T-helper 2 cell treated with Interferon-gamma antibody and Interleukin-4, amounts not matched to agents 5 μg/mL and 100 μg/mL, for 36 hours (primary cell): Measurements from ENCODE around the gene OR7C1.

Source experiments
- DNase-seq: peaks from one replicate; pipeline ENCODE4 v3.0.0; 2021; ENCODE audit warnings: low spot score
- H3K27ac Mint-ChIP-seq: one replicate; pipeline ENCODE4 v1.8.0; 2021; ENCODE audit warnings: mild to moderate bottlenecking, mixed read lengths
- H3K27me3 Mint-ChIP-seq: one replicate; pipeline ENCODE4 v1.8.0; 2021; ENCODE audit warnings: low read depth, mixed read lengths
- H3K36me3 Mint-ChIP-seq: one replicate; pipeline ENCODE4 v1.8.0; 2021; ENCODE audit warnings: low read depth, mixed read lengths
- H3K4me1 Mint-ChIP-seq: one replicate; pipeline ENCODE4 v1.8.0; 2021; ENCODE audit warnings: low read depth, mixed read lengths
- H3K4me3 Mint-ChIP-seq: one replicate; pipeline ENCODE4 v1.8.0; 2022; ENCODE audit warnings: mild to moderate bottlenecking, moderate library complexity, mixed read lengths
- H3K9me3 Mint-ChIP-seq: one replicate; pipeline ENCODE4 v1.8.0; 2021; ENCODE audit warnings: mixed read lengths

OR7C1 gene

DNA sequence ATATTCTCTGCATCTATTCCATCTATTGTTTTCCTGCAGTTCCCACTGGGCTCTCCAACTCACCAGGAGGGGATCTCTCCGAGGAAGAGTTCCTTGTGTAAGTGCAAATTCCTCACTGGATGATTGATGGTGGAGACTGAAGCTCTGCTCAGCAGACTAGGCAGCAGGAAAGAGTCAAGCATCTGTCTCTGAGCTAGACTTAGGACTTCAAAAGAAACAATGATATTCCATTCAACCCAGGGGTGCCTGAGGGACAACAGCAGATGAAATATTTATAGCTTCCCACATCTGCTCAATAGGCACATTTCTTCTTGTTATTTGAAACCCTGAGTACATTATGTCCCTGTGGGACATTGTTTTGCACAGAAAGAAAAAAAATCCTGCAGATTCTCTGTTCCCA, at the start of gene OR7C1, which contains the start of gene OR7A5:
OR7C1 (minus strand) TSS at position 175 of the 400 bp plus-strand sequence. CDS start 35,049 bp downstream, outside the sequence.
OR7A5 (minus strand) TSS at position 175 of the 400 bp plus-strand sequence. CDS start 6,944 bp downstream, outside the sequence.
- H3K27ac Mint-ChIP-seq: no peak within 1 kb of the TSS
- no peaks in the 10 kb centered on the region for H3K36me3 Mint-ChIP-seq
- no peak within 1 kb of the TSS for H3K4me3 Mint-ChIP-seq
- no peaks in the 10 kb centered on the region for H3K9me3 Mint-ChIP-seq
- H3K27me3 Mint-ChIP-seq: no peaks in the 10 kb centered on the region
- no peaks in the 10 kb centered on the region for H3K4me1 Mint-ChIP-seq
- DNase-seq: no peak

DNA sequence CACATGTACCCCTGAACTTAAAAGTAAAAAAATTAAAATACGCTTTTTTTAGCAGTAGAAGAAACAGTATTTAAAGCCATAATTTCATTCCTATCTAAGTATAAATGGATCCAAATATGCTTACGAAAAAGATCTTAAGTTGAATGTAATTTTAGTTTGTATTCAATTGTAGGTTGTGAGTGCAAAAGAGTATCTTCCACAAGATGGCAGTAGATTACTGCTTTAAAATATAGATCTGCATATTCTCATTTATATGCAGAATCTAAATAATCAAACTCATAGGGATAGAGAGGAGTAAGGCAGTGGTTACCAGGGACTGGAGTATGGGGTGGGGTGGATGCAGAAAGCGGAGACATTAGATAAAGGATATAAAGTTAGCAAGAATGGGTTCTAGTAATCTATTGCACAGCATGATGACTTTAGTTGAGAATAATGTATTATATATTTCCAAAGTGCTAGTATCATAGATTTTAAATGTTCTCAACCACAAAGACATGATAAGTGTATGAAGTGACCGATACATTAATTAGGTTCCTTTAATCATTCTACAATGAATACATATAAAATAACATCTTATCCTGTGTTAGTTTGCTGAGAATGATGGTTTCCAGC, 36.7 kb upstream of the OR7C1 start:
- Mint-ChIP-seq H3K9me3 (no peaks in the 10 kb centered on the region), H3K4me1 (no peaks in the 10 kb centered on the region), H3K27ac (no peak overlapping the region), H3K36me3 (no peaks in the 10 kb centered on the region), H3K27me3 (peaks cover 6% of the 10 kb centered on the region), H3K4me3 (no peak overlapping the region)
- DNase-seq: no peak

DNA sequence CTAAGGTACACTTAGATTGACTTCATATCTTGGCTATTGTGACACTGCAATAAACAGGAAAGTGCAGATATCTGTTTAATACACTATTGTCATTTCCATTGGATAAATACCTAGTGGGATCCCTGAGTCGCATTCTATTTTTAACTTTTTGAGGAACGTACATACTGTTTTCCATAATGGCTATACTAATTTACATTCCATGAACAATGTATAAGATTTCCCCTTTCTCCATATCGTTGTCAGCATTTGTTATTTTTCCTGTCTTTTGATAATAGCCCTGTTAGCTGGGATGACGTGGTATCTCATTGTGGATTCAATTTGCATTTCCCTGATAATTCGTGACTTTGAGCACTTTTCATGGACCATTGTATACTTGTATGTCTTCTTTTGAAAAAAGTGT, 33.5 kb upstream of the OR7C1 start:
- no peak for DNase-seq
- no peaks in the 10 kb centered on the region for H3K9me3 Mint-ChIP-seq
- H3K27ac Mint-ChIP-seq: no peak overlapping the region
- no peaks in the 10 kb centered on the region for H3K4me1 Mint-ChIP-seq
- H3K4me3 Mint-ChIP-seq: no peak overlapping the region
- no peaks in the 10 kb centered on the region for H3K36me3 Mint-ChIP-seq
- H3K27me3 Mint-ChIP-seq: peaks cover 3% of the 10 kb centered on the region

DNA sequence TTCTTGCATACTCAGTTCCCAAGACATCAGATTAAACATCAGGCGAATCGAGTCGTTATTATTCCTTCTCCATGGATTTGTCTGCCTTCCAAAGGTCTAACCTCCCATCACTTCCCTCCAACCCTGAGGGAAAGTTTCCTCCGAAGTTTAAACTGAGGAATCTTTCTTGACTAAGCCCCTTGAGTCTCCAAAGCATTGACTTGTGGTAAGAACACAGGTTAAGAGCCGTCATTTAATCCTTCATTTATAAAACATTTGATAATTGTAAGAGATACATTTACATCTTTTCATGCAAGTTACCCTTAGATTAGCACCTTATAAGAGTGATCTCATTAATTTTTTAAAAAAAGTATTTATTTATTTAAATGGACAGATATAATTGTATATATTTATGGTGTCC, 13.8 kb upstream of the OR7C1 start, which contains the start of gene OR7A10:
OR7A10 (minus strand) TSS at position 101 of the 400 bp plus-strand sequence. CDS start 7,045 bp downstream, outside the sequence.
- Mint-ChIP-seq H3K27me3 (no peaks in the 10 kb centered on the region), H3K9me3 (no peaks in the 10 kb centered on the region), H3K4me3 (no peak within 1 kb of the TSS), H3K36me3 (no peaks in the 10 kb centered on the region), H3K27ac (no peak within 1 kb of the TSS), H3K4me1 (no peaks in the 10 kb centered on the region)
- DNase-seq: no peak

DNA sequence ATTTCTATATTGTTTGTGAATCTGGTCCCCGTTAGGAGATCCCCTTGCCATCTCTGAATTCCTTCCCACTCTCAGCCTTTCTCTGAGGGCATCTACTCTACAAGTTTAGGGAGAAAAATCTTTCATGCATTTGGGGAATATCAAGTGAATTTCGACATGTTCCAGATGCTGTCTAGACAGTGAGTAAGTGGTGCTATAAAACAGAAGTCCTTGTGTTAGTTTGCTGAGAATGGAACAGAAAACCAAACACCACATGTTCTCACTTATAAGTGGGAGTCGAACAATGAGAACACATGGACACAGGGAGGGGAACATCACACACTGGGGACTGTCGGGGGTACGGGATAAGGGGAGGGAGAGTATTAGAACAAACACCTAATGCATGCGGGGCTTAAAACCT, 8.6 kb upstream of the OR7C1 start:
- no peak overlapping the region for H3K4me3 Mint-ChIP-seq
- H3K4me1 Mint-ChIP-seq: no peaks in the 10 kb centered on the region
- H3K27ac Mint-ChIP-seq: no peak overlapping the region
- no peaks in the 10 kb centered on the region for H3K9me3 Mint-ChIP-seq
- H3K36me3 Mint-ChIP-seq: no peaks in the 10 kb centered on the region
- no peaks in the 10 kb centered on the region for H3K27me3 Mint-ChIP-seq
- no peak for DNase-seq

DNA sequence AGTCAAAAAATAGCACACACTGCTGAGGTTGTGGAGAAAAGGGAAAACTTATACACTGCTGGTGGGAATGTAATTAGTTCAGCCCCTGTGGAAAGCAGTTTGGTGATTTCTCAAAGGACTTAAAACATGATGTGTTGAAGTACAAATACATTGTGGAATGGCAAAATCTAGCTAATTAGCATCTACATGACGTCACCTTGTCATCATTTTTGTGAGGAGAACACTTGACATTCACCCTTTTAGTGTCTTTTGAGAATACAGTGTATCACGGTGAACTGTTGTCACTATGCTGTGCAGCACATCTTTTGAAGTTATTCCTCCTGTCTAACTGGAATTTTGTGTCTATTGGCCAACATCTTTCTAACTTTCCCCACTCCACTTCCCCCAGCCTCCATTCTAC, 8.2 kb upstream of the OR7C1 start:
- Mint-ChIP-seq H3K27me3 (no peaks in the 10 kb centered on the region), H3K4me3 (no peak overlapping the region), H3K9me3 (no peaks in the 10 kb centered on the region), H3K36me3 (no peaks in the 10 kb centered on the region), H3K27ac (no peak overlapping the region), H3K4me1 (no peaks in the 10 kb centered on the region)
- no peak for DNase-seq

DNA sequence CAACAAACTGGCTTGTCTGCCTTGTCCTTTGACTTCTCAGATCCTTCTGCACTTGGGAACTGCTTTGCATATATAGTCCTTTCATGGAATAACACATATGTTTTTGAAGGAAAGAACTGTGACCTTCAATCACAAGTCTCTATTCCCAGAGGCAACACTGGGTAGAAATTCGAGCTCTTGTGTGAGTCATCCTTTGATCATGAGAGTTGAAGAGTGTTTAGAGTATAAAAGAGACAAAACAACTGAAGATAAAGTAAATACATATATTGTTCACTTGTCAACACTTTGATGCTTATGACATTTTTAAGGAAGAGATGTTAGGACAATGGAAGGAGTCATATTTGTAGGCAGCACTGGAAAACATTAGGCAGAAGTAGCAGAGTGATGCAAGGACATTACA, 5.2 kb upstream of the OR7C1 start:
- no peak for DNase-seq
- Mint-ChIP-seq H3K27me3 (no peaks in the 10 kb centered on the region), H3K4me3 (no peak overlapping the region), H3K9me3 (no peaks in the 10 kb centered on the region), H3K36me3 (no peaks in the 10 kb centered on the region), H3K27ac (no peak overlapping the region), H3K4me1 (no peaks in the 10 kb centered on the region)

DNA sequence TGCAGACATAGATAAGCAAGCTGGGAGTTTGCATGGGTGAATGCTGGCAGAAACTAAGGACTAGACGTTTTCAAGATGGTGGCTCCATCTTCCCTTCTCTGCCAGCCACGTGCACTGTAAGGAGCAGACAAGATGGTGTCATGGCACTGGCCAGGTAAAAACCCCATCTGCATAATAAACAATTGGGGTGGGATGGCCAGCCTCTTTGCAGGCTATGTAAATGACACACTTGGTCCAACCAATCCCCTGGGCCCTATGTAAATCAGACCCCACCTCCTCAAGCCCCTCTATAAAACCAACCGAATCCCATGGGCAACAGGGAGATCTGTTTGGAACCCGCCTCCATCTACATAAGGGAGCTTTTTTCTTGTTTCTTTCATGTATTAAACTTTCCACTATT, 2.4 kb upstream of the OR7C1 start:
- no peaks in the 10 kb centered on the region for H3K9me3 Mint-ChIP-seq
- H3K27me3 Mint-ChIP-seq: no peaks in the 10 kb centered on the region

DNA sequence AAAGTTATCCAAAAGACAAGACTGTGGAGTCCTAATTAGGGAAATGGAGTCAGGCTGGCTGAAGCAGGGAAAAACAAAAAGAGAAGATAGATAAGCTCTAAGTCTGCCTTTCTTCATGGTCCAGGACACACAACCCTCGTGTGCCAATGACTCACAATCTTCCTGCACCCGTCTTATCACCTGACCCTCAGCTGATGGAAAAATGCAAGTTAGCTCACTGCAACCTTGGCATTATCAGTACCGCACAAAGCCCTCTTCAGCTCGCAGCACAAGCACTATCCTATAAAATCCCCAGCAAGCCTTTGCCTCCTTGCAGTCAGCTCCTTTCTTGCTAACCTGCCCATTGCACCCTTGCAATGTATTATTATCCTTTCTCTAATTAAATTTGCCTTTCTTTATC, 4.3 kb downstream of the OR7C1 start:
- no peaks in the 10 kb centered on the region for H3K9me3 Mint-ChIP-seq
- H3K4me1 Mint-ChIP-seq: no peaks in the 10 kb centered on the region
- H3K27me3 Mint-ChIP-seq: no peaks in the 10 kb centered on the region
- DNase-seq: no peak
- no peak overlapping the region for H3K4me3 Mint-ChIP-seq
- no peaks in the 10 kb centered on the region for H3K36me3 Mint-ChIP-seq
- no peak overlapping the region for H3K27ac Mint-ChIP-seq

More for the DNA sequence above, 2.4 kb upstream of the OR7C1 start:
- Mint-ChIP-seq H3K36me3 (no peaks in the 10 kb centered on the region), H3K4me3 (no peak overlapping the region), H3K4me1 (no peaks in the 10 kb centered on the region), H3K27ac (no peak overlapping the region)
- DNase-seq: no peak

DNA sequence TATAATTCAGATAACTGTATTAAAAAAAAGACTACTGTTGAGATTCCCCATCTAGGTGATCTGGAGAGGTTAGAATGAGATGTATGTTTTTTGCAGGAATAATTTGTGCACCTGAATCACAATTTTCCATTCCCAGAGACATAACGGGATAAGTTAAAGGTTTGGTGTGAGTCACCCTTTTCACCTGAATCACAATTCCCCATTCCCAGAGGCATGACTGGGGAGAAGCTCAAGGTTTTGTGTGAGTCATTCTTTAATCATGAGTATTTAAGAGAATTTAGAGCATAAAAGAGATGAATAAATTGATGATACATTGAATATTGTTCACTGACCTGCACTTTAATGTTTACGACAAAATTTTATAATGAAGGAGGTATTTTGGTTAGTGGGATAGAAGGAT, 9.0 kb downstream of the OR7C1 start:
- Mint-ChIP-seq H3K9me3 (no peaks in the 10 kb centered on the region), H3K27ac (no peak overlapping the region), H3K27me3 (peaks cover 2% of the 10 kb centered on the region), H3K4me3 (no peak overlapping the region), H3K4me1 (no peaks in the 10 kb centered on the region), H3K36me3 (no peaks in the 10 kb centered on the region)
- DNase-seq: no peak

DNA sequence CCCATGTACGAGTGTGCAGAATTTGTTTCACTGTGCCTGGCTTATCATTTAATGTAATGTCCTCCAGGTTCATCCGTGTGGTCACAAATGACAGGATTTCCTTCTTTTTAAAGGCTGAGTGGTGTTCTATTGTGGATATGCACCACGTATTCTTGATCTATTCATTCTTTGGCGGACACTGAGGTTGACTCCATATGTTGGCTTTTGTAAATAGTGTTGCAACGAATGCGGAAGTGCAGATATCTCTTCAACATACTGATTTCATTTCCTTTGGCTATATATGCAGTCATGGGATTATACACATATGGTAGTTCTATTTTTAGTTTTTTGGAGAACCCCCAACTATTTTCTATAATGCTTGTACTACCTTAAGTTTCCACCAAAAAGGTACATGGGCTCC, 13.0 kb downstream of the OR7C1 start:
- no peaks in the 10 kb centered on the region for H3K36me3 Mint-ChIP-seq
- no peak overlapping the region for H3K4me3 Mint-ChIP-seq
- H3K27me3 Mint-ChIP-seq: peaks cover 2% of the 10 kb centered on the region
- no peaks in the 10 kb centered on the region for H3K4me1 Mint-ChIP-seq
- H3K9me3 Mint-ChIP-seq: no peaks in the 10 kb centered on the region
- no peak for DNase-seq
- H3K27ac Mint-ChIP-seq: no peak overlapping the region

DNA sequence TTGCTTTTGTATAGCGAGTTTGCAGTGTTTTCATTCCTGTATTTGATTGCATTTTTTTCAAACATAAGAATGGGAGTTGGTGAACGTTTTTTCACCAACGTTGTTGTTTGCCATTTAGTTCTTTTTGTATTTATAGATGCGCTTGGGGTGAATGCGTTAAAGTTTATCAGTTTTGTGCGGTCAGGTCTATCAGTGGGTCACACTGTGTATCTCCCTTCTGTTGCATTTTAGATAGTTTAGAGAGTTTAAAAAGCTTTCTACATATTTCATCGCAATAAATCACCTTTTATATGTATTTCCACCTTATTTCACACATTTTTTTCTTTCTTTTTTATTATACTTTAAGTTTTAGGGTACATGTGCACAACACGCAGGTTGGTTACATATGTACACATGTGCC, 16.4 kb downstream of the OR7C1 start:
- H3K4me1 Mint-ChIP-seq: no peaks in the 10 kb centered on the region
- H3K36me3 Mint-ChIP-seq: no peaks in the 10 kb centered on the region
- no peak overlapping the region for H3K4me3 Mint-ChIP-seq
- H3K9me3 Mint-ChIP-seq: no peaks in the 10 kb centered on the region
- DNase-seq: no peak
- no peak overlapping the region for H3K27ac Mint-ChIP-seq
- peaks cover 2% of the 10 kb centered on the region for H3K27me3 Mint-ChIP-seq

DNA sequence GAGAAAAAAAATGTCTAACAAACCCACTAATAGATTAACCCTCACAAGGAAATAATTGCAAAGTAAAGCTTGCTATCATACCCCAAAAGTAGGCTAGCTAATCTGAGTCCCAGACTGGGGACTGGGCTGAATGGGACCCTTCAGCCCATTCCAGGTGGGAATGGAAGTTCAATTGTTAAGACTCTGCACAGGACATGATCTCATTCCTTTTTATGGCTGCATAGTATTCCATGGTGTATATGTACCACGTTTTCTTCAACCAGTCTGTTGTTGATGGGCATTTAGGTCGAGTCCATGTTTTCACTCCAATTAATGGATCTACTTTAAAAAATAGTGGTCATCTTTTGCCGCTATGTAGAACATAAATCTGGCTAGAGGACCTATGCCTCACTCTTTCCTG, 17.9 kb downstream of the OR7C1 start:
- DNase-seq: no peak
- H3K4me3 Mint-ChIP-seq: no peak overlapping the region
- no peaks in the 10 kb centered on the region for H3K4me1 Mint-ChIP-seq
- H3K27me3 Mint-ChIP-seq: no peaks in the 10 kb centered on the region
- no peaks in the 10 kb centered on the region for H3K36me3 Mint-ChIP-seq
- no peaks in the 10 kb centered on the region for H3K9me3 Mint-ChIP-seq
- no peak overlapping the region for H3K27ac Mint-ChIP-seq

DNA sequence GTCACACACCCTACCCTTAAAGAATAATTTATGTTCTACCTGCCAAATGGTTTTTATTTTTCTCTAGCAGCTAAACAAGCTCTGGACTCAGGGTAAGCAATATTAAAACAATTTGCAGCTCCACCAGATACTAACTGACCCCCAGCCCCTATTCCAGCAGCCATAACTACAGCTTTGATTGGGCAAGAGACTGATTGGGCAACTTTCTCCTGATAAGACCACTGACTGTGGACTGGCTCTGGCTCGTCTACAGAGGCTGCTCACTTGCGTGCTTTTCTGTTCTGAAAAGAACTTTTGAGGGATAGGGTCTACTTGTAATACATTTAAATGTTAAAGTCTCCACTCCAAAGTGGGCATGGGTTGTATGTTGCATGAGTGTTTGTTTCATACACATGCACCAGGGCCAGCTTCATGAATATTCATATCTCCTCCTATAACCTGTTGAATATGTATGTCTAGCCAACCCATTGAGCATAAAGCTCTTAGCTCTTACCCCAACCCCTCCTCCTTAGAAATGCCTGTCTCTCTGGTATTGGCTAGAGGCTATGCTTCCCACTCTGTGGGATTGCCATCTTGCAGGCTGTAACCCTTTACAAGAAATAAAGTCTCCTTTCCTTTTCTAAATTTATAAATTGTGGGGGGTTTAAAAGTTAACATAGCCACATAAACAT, 19.9 kb downstream of the OR7C1 start:
- Mint-ChIP-seq H3K36me3 (no peaks in the 10 kb centered on the region), H3K4me3 (no peak overlapping the region), H3K27ac (no peak overlapping the region), H3K9me3 (no peaks in the 10 kb centered on the region), H3K4me1 (no peaks in the 10 kb centered on the region), H3K27me3 (no peaks in the 10 kb centered on the region)
- DNase-seq: no peak
